H1 (cell line): Measurements from ENCODE around the gene PITX1. TPM values are rescaled to one million over a fixed set of nuclear protein-coding genes. Genes with fewer than 3 reads are reported as not detected.
A peak's percentile ranks its signal among the peaks of the same experiment; 100 is the strongest.

Source experiments
- CTCF ChIA-PET: fragments of 300-600 bp; sonication (Branson Sonifier 250); formaldehyde crosslinking; loops from one replicate; lab custom pipeline; 2021; ENCODE audit not compliant: partially characterized antibody; lab: Charles Lee
- POLR2A ChIA-PET: fragments of 300-600 bp; sonication (Branson Sonifier 250); formaldehyde crosslinking; loops from one replicate; lab custom pipeline; 2021; ENCODE audit warnings: inconsistent platforms; ENCODE audit not compliant: partially characterized antibody; lab: Charles Lee
- DNase-seq, 2 experiments: peaks; one replicate each; pipeline versions ENCODE4 v3.0.0 to v3.0.0-alpha.2; 2010 to 2022; ENCODE audit warnings: low spot score in 2 of 2, low read depth in 1 of 2, mixed read lengths in 1 of 2
- FAIRE-seq: peaks from 2 replicates; lab custom pipeline; 2011; peaks lifted over from hg19 to GRCh38; lab: Jason Lieb, UNC
- H2AFZ ChIP-seq: 2 replicates; pipeline ENCODE4 v1.8.1; 2012; ENCODE audit warnings: low read length, inconsistent platforms
- H2AK5ac ChIP-seq: 2 replicates; pipeline ENCODE4 v1.6.1; 2013; ENCODE audit warnings: low read depth, low read length
- H2BK120ac ChIP-seq: replicated peaks from 2 replicates; pipeline ENCODE3; 2013; ENCODE audit warnings: low read depth, low read length, inconsistent platforms
- H2BK12ac ChIP-seq: 2 replicates; pipeline ENCODE4 v1.6.1; 2013; ENCODE audit warnings: low read depth, low read length
- H2BK15ac ChIP-seq: 2 replicates; pipeline ENCODE4 v1.6.1; 2013; ENCODE audit warnings: low read length
- H2BK20ac ChIP-seq: 2 replicates; pipeline ENCODE4 v1.6.1; 2013; ENCODE audit warnings: low read length
- H2BK5ac ChIP-seq: 2 replicates; pipeline ENCODE4 v1.6.1; 2013; ENCODE audit warnings: low read depth, low read length
- H3K14ac ChIP-seq: 2 replicates; pipeline ENCODE4 v1.6.1; 2013; ENCODE audit warnings: inconsistent platforms; ENCODE audit not compliant: insufficient read length
- H3K18ac ChIP-seq: 2 replicates; pipeline ENCODE4 v1.6.1; 2013; ENCODE audit warnings: low read length; ENCODE audit errors: extremely low read depth
- H3K23ac ChIP-seq: 2 replicates; pipeline ENCODE4 v1.6.1; 2013; ENCODE audit warnings: inconsistent platforms; ENCODE audit not compliant: insufficient read length
- H3K23me2 ChIP-seq: 2 replicates; pipeline ENCODE4 v1.6.1; 2013; ENCODE audit warnings: low read depth, low read length
- H3K27ac ChIP-seq: 2 replicates; pipeline ENCODE4 v1.6.1; 2011; ENCODE audit warnings: low read depth, low read length, inconsistent platforms
- H3K27me3 ChIP-seq, 4 experiments: replicated peaks in 1 of 4; 1 replicate in 1 of 4; 2 replicates in 3 of 4; pipeline versions ENCODE4 v1.6.1 to v1.8.1; 2011 to 2013; ENCODE audit warnings: low read length in 3 of 4, mild to moderate bottlenecking in 3 of 4, inconsistent platforms in 2 of 4, mixed read lengths in 2 of 4, moderate library complexity in 1 of 4; ENCODE audit not compliant: control insufficient read depth in 3 of 4, insufficient read depth in 3 of 4; ENCODE audit errors: extremely low read depth in 1 of 4
- H3K36me3 ChIP-seq, 4 experiments: 2 replicates each; pipeline versions ENCODE4 v1.6.1 to v1.8.1; 2011 to 2013; ENCODE audit warnings: mild to moderate bottlenecking in 4 of 4, low read length in 3 of 4, moderate library complexity in 2 of 4, control low read depth in 1 of 4, inconsistent platforms in 1 of 4; ENCODE audit not compliant: insufficient read depth in 4 of 4, control insufficient read depth in 2 of 4
- H3K4ac ChIP-seq: replicated peaks from 2 replicates; pipeline ENCODE3; 2013; ENCODE audit warnings: low read length, low read depth, mixed read lengths, inconsistent platforms; ENCODE audit not compliant: insufficient read length
- H3K4me1 ChIP-seq, 4 experiments: replicated peaks in 1 of 4; 1 replicate in 1 of 4; 2 replicates in 3 of 4; pipeline versions ENCODE4 v1.6.1 to v1.8.1; 2011 to 2013; ENCODE audit warnings: low read length in 3 of 4, inconsistent platforms in 2 of 4, mixed read lengths in 1 of 4; ENCODE audit not compliant: insufficient read depth in 4 of 4, control insufficient read depth in 3 of 4
- H3K4me2 ChIP-seq, 2 experiments: 2 replicates each; pipeline versions ENCODE4 v1.6.1 to v1.8.1; 2011 to 2013; ENCODE audit warnings: low read depth in 2 of 2, low read length in 2 of 2, control low read depth in 1 of 2, inconsistent platforms in 1 of 2, mild to moderate bottlenecking in 1 of 2; ENCODE audit not compliant: insufficient read depth in 1 of 2
- H3K4me3 ChIP-seq, 4 experiments: fragments of 200-600, 300-600 bp in 1 of 4; sonication (generic), shearing (Covaris generic), sonication (Bioruptor Twin) in 1 of 4; 2 replicates each; pipeline versions ENCODE4 v1.5.1 to v1.8.1; 2011 to 2016; ENCODE audit warnings: low read length in 4 of 4, low read depth in 3 of 4, control low read depth in 2 of 4, inconsistent platforms in 2 of 4, mild to moderate bottlenecking in 2 of 4, mixed read lengths in 1 of 4, moderate library complexity in 1 of 4; ENCODE audit not compliant: insufficient read depth in 2 of 4; ENCODE audit errors: extremely low read depth in 1 of 4
- H3K56ac ChIP-seq: replicated peaks from 2 replicates; pipeline ENCODE3; 2013; ENCODE audit warnings: low read depth, mild to moderate bottlenecking, mixed read lengths, low read length, inconsistent platforms; ENCODE audit not compliant: insufficient read length
- H3K79me1 ChIP-seq: 2 replicates; pipeline ENCODE4 v1.6.1; 2013; ENCODE audit warnings: low read depth, low read length, control low read depth
- H3K79me2 ChIP-seq, 2 experiments: 2 replicates each; pipeline versions ENCODE4 v1.6.1 to v1.8.1; 2012 to 2013; ENCODE audit warnings: low read length in 2 of 2, mild to moderate bottlenecking in 2 of 2, inconsistent platforms in 1 of 2; ENCODE audit not compliant: insufficient read depth in 2 of 2, control insufficient read depth in 1 of 2
- H3K9ac ChIP-seq, 4 experiments: replicated peaks in 1 of 4; 1 replicate in 1 of 4; 2 replicates in 3 of 4; pipeline versions ENCODE4 v1.6.1 to v1.8.1; 2011 to 2013; ENCODE audit warnings: low read depth in 3 of 4, low read length in 3 of 4, control low read depth in 2 of 4, mild to moderate bottlenecking in 2 of 4, moderate library complexity in 2 of 4, inconsistent platforms in 1 of 4; ENCODE audit errors: extremely low read depth in 1 of 4
- H3K9me3 ChIP-seq, 2 experiments: 2 replicates each; pipeline versions ENCODE4 v1.6.1 to v1.8.1; 2012 to 2013; ENCODE audit warnings: mild to moderate bottlenecking in 2 of 2, moderate library complexity in 2 of 2, control low read depth in 1 of 2, inconsistent platforms in 1 of 2, low read depth in 1 of 2, low read length in 1 of 2, mixed read lengths in 1 of 2; ENCODE audit not compliant: insufficient read depth in 2 of 2
- H4K20me1 ChIP-seq, 2 experiments: replicated peaks in 1 of 2; 2 replicates each; pipeline versions ENCODE3 to v1.8.1; 2011 to 2013; ENCODE audit warnings: inconsistent platforms in 2 of 2, low read length in 2 of 2, mild to moderate bottlenecking in 1 of 2; ENCODE audit not compliant: insufficient read depth in 2 of 2, control insufficient read depth in 1 of 2
- H4K5ac ChIP-seq: 2 replicates; pipeline ENCODE4 v1.6.1; 2013; ENCODE audit warnings: low read length, low read depth, mixed read lengths, inconsistent platforms; ENCODE audit not compliant: insufficient read length
- H4K8ac ChIP-seq: 2 replicates; pipeline ENCODE4 v1.8.0; 2013; ENCODE audit warnings: mild to moderate bottlenecking, moderate library complexity, low read length, inconsistent platforms; ENCODE audit not compliant: insufficient read depth; ENCODE audit errors: extremely low read depth
- H4K91ac ChIP-seq: replicated peaks from 2 replicates; pipeline ENCODE3; 2013; ENCODE audit warnings: low read length, mixed read lengths, inconsistent platforms; ENCODE audit not compliant: insufficient read length
- CBX8 ChIP-seq: fragments of 300-800, 300-1000 bp; sonication (generic); IDR thresholded peaks from 2 replicates; pipeline ENCODE4 v1.7.1; 2016; ENCODE audit warnings: low read depth, low read length, borderline replicate concordance
- EP300 ChIP-seq, 2 experiments: IDR thresholded peaks; 1 replicate in 1 of 2; 2 replicates in 1 of 2; pipeline ENCODE4 v1.6.1; 2011 to 2012; ENCODE audit warnings: low read depth in 2 of 2, low read length in 2 of 2, mild to moderate bottlenecking in 2 of 2, borderline replicate concordance in 1 of 2, inconsistent platforms in 1 of 2, moderate library complexity in 1 of 2
- EZH2 ChIP-seq: fragments of 200-600 bp; sonication (generic); IDR thresholded peaks from 2 replicates; pipeline ENCODE4 v1.7.1; 2012; ENCODE audit warnings: low read depth, mild to moderate bottlenecking, moderate library complexity, low read length, inconsistent platforms; ENCODE audit not compliant: severe bottlenecking
- KDM4A ChIP-seq: IDR thresholded peaks from one replicate; pipeline ENCODE4 v1.7.1; 2012; ENCODE audit warnings: low read depth, mild to moderate bottlenecking, moderate library complexity, low read length, inconsistent platforms; ENCODE audit not compliant: severe bottlenecking
- PHF8 ChIP-seq: fragments of 200-600 bp; sonication (generic); conservative IDR thresholded peaks from 2 replicates; pipeline ENCODE4 v1.7.1; 2012; ENCODE audit warnings: low read depth, mild to moderate bottlenecking, inconsistent platforms, low read length, moderate library complexity
- RNF2 ChIP-seq: fragments of 200-900, 300-1000 bp; sonication (generic); IDR thresholded peaks from 2 replicates; pipeline ENCODE4 v1.7.1; 2016; ENCODE audit warnings: borderline replicate concordance, low read depth, mild to moderate bottlenecking, antibody characterized with exemption, low read length; ENCODE audit not compliant: poor library complexity, severe bottlenecking; ENCODE audit errors: missing control alignments
- SUZ12 ChIP-seq: fragments of 200-600 bp; sonication (generic); IDR thresholded peaks from 2 replicates; pipeline ENCODE4 v1.6.1; 2012; ENCODE audit warnings: mild to moderate bottlenecking, inconsistent platforms, low read length, moderate library complexity, mixed read lengths
- WGBS, 2 experiments: shearing (Covaris generic) in 1 of 2; methylation state at CpG; one replicate each; pipeline versions ENCODE4 v1.1.6 to v1.1.7; 2013 to 2015; ENCODE audit warnings: low lambda C conversion rate in 2 of 2, mixed read lengths in 2 of 2, inconsistent platforms in 1 of 2, low coverage in 1 of 2, missing lambda C conversion rate in 1 of 2; ENCODE audit not compliant: insufficient replicate concordance in 2 of 2, insufficient coverage in 1 of 2, insufficient read length in 1 of 2; ENCODE audit errors: extremely low coverage in 1 of 2, missing lambda C conversion rate in 1 of 2; 5-methylcytosine and 5-hydroxymethylcytosine counted together
- polyA plus RNA-seq, 7 experiments: library from polyadenylated mRNA; depleted of rRNA in 3 of 7; stranded (reverse) in 5 of 7; unstranded in 2 of 7; fragments of >200 nt in 5 of 7; fragments of 200-250 nt in 2 of 7; gene quantifications; 1 replicate in 5 of 7; 2 replicates in 1 of 7; 4 replicates in 1 of 7; pipeline versions ENCODE4 v1.2.1 to v1.2.3, GENCODE V29; 2011 to 2013; ENCODE audit warnings: missing spikeins in 2 of 7, mixed read lengths in 2 of 7
- total RNA-seq: library from RNA; stranded (reverse); fragmentation: NEBNext Ultra II Directional; extraction: Animal tissue kit (Norgen Biotek cat#: 25700); gene quantifications from 2 replicates; pipeline ENCODE4 v1.2.1, GENCODE V29; 2021
- TF ChIP-seq, protein P1 (sequence below): IDR thresholded peaks from 2 replicates; pipeline ENCODE4 v1.6.1; 2011; ENCODE audit warnings: low read length, improper control_type of control experiment
- TF ChIP-seq, protein P2 (sequence below): IDR thresholded peaks from 2 replicates; pipeline ENCODE4 v1.6.1; 2012; ENCODE audit warnings: inconsistent platforms

Gene PITX1
- total and polyA plus RNA-seq, 2 of the 8 experiments (the other 6 are each of a cell fraction or from before 2014, with no cell fraction given), result 0.03 TPM; not detected in 1

DNA sequence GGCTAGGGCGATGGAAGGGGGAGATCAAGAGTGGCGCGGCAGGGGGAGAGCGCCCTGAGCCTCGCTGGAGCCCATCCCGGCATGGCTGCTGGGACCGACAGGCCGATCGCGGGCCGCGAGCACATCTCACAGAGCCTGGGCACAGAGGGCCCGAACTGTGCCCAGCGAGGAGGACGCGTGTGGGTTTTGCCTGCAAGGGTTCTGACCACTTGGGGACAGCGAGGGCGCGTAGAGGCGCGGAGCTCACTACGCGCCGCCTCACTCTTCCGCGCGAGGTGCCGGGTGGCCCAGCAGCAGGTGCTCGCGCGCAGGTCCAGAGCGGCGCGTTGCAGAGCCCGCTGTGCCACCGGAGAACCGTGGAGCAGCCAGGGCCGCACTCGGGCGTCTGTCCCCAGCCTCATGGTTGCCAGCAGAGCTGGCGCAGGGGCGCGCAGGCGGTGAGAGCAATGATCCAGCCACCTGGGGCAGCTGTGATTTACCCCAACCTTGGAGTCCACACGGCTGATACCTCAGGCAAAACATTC lies 16.3 kb upstream of the PITX1 start:
- ChIA-PET CTCF (interaction anchor here (0.6 to 2.0 kb wide), 8 partner anchors 8 to 197 kb away, joined by 3 to 5 read pairs (median 4); no protein-coding TSS in a partner anchor), POLR2A (no interaction called here)
- Histone ChIP-seq H3K4me2 (peak overlapping the region; percentile 67 to 83), H3K9ac (no peak overlapping the region), H4K5ac (no peak overlapping the region), H3K79me2 (no peaks in the 10 kb centered on the region), H3K14ac (no peak overlapping the region), H3K56ac (no peak overlapping the region), H3K36me3 (no peaks in the 10 kb centered on the region), H3K9me3 (no peaks in the 10 kb centered on the region), H3K23me2 (peaks cover 7% of the 10 kb centered on the region; the same call in 1 of the 2 replicates), H3K79me1 (no peaks in the 10 kb centered on the region), H2AFZ (peak overlapping the region; percentile 52; the same call in 1 of the 2 replicates), H3K27me3 (peaks cover 32 to 80% (median 72%) of the 10 kb centered on the region in 4 experiments), H2BK5ac (no peak overlapping the region), H3K4ac (no peak overlapping the region), H3K4me1 (peaks cover 0 to 3% (median 2%) of the 10 kb centered on the region in 4 experiments; a peak in 3 of 7 replicates), H2BK120ac (no peak overlapping the region), H3K4me3 (peak overlapping the region; percentile 17 to 54 (median 38); a peak in 7 of 8 replicates), H3K18ac (peak overlapping the region; percentile 51; the same call in 1 of the 2 replicates), H4K20me1 (peaks cover 0 to 3% of the 10 kb centered on the region in 2 experiments), H2BK12ac (no peak overlapping the region), H2AK5ac (no peak overlapping the region), H3K27ac (no peak overlapping the region), H2BK20ac (no peak overlapping the region), H4K91ac (no peak overlapping the region), H2BK15ac (no peak overlapping the region), H3K23ac (no peak overlapping the region), H4K8ac (peak overlapping the region; percentile 87; the same call in 1 of the 2 replicates)
- WGBS, 2 experiments, result 7% methylated on average over 45 of the region's 45 CpGs; no CpG with 5 or more reads in 1 of the 2 experiments
- FAIRE-seq (no peak), DNase-seq (peak in 1 of 2 experiments; percentile 69)
- TF ChIP-seq EZH2 (peak; percentile 89), RNF2 (peak; percentile 59), SUZ12 (peak; percentile 96), EP300 (IDR thresholded peaks at IDR 0.05; ENCODE audit: borderline replicate concordance in 1 of 2, low read depth in 2 of 2, low read length in 2 of 2) (no peak), CBX8 (no peak), PHF8 (no peak), KDM4A (peak; percentile 96)
- TF ChIP-seq, protein P1, sequence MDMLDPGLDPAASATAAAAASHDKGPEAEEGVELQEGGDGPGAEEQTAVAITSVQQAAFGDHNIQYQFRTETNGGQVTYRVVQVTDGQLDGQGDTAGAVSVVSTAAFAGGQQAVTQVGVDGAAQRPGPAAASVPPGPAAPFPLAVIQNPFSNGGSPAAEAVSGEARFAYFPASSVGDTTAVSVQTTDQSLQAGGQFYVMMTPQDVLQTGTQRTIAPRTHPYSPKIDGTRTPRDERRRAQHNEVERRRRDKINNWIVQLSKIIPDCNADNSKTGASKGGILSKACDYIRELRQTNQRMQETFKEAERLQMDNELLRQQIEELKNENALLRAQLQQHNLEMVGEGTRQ, result no peak
- TF ChIP-seq, protein P2, sequence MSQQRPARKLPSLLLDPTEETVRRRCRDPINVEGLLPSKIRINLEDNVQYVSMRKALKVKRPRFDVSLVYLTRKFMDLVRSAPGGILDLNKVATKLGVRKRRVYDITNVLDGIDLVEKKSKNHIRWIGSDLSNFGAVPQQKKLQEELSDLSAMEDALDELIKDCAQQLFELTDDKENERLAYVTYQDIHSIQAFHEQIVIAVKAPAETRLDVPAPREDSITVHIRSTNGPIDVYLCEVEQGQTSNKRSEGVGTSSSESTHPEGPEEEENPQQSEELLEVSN, result peak; percentile 58; the same call in 1 of the 2 replicates
